Fibroblast of mammary gland (primary cell): ENCODE data around the gene MIPEP.
A peak's percentile ranks its signal among the peaks of the same experiment; 100 is the strongest.

Source experiments
- DNase-seq: peaks from one replicate; pipeline ENCODE4 v3.0.0-alpha.2; 2010; ENCODE audit warnings: low read depth
- H3K4me3 ChIP-seq: 2 replicates; pipeline ENCODE4 v1.5.1; 2011; ENCODE audit warnings: low read depth, mild to moderate bottlenecking, low read length, moderate library complexity; ENCODE audit not compliant: control insufficient read depth
- TF ChIP-seq, protein P1 (sequence below): conservative IDR thresholded peaks from 2 replicates; pipeline ENCODE4 v1.5.1; 2011; ENCODE audit warnings: low read depth, low read length, inconsistent platforms; ENCODE audit not compliant: control insufficient read depth, insufficient read depth

Gene MIPEP

DNA sequence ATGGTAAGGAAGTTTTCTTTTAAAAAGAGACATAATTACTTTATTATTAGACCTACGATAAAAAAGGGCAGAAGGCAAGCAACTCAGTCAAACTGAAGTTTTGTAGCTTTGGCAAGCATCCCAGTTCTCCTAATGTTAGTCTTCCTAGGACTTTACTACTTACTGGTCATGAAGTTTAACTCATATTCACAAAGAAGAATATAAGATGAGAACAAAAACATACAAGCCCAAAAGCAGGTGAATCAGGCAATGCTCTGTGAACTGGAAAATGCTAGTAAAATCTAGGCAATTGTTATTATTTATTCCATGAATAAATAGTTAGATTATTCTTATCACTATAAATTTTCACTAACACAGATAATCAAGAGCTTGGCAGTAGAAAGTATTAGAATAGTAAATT, 85.0 kb downstream of the MIPEP start:
- TF ChIP-seq, protein P1, sequence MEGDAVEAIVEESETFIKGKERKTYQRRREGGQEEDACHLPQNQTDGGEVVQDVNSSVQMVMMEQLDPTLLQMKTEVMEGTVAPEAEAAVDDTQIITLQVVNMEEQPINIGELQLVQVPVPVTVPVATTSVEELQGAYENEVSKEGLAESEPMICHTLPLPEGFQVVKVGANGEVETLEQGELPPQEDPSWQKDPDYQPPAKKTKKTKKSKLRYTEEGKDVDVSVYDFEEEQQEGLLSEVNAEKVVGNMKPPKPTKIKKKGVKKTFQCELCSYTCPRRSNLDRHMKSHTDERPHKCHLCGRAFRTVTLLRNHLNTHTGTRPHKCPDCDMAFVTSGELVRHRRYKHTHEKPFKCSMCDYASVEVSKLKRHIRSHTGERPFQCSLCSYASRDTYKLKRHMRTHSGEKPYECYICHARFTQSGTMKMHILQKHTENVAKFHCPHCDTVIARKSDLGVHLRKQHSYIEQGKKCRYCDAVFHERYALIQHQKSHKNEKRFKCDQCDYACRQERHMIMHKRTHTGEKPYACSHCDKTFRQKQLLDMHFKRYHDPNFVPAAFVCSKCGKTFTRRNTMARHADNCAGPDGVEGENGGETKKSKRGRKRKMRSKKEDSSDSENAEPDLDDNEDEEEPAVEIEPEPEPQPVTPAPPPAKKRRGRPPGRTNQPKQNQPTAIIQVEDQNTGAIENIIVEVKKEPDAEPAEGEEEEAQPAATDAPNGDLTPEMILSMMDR: no peak

DNA sequence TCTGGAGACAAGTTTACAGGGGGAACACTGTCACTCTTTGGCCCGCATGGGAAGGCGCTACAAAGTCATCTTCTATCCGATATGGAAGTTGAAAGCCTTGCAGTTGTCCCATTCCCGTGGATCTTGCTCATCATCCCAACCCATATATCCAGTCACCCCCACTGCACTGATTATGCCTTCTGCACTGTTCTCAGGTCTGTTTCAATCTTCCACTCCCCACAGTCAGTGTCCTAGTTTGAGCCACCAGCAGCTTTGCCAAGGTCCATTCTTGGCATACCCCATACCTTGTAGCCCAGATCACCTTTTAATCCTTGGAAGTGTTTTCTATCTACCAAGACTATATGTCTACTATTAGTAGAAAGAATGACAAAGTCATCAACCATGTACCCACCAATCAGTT, 88.1 kb downstream of the MIPEP start:
- TF ChIP-seq, protein P1: no peak
- no peak overlapping the region for H3K4me3 ChIP-seq
- no peak for DNase-seq

More for the DNA sequence above, 85.0 kb downstream of the MIPEP start:
- H3K4me3 ChIP-seq: no peak overlapping the region
- no peak for DNase-seq

DNA sequence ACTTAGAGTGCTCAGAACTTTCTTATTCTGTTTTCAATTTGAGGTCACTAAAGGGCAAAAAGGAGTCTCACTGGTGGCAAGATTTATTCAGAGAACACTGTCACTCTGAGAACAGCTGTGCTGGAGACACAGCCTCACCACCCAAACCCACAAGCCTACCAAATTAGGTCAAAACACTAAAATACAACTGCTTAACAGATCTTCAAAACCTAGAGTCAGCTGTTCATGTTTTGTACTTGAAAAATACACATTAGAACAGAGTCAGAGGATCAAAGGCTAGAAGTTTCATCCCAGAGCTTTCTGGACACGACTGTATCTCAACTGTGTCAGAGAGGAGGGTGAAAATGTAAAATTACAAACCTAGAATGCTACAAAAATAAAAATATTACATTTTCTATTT, 89.3 kb downstream of the MIPEP start:
- H3K4me3 ChIP-seq: no peak overlapping the region
- TF ChIP-seq, protein P1: no peak
- DNase-seq: peak; percentile 7

- no peak for DNase-seq
- no peak overlapping the region for H3K4me3 ChIP-seq
- TF ChIP-seq, protein P1: no peak
Observed at GRCh38 chr13:23797276-23797903, 91.8 kb downstream of the MIPEP start.

DNA sequence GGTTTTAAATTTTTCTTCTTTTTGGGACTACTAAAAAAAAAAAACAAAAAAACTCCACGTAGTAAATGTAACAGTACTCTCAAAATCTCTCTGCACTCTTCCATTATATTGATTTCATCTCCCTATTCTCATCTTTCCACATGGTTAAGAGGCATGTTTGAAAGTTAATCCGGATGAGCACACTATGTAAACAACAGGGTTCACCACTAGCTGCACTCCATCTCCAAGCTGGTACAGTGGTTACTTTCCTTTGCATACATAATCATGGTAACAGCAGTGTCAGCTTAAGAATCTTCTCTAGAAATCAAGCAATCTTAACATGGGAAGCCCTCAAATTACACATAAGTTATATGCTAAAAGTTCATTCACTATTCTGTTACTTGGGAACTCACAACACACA, 92.6 kb downstream of the MIPEP start:
- TF ChIP-seq, protein P1: no peak
- H3K4me3 ChIP-seq: no peak overlapping the region
- no peak for DNase-seq

GRCh38 chr13:23794267-23795161, 94.7 kb downstream of the MIPEP start:
- H3K4me3 ChIP-seq: no peak overlapping the region
- TF ChIP-seq, protein P1: no peak
- peak; percentile 67 for DNase-seq

GRCh38 chr13:23793711-23794110, 95.5 kb downstream of the MIPEP start:
- H3K4me3 ChIP-seq: no peak overlapping the region
- TF ChIP-seq, protein P1: no peak
- DNase-seq: no peak
